HG03460 (cell line): ENCODE results near the gene TMCO2.
"Not testable (repeated sequence)": the region's sequence is repeated elsewhere in the genome, so short reads cannot be mapped to it uniquely, and the experiment has no call there.

Source experiments
- ATAC-seq: cut with Tn5 transposase; IDR thresholded peaks from one replicate; pipeline ENCODE4 v1.9.1; 2021; ENCODE audit not compliant: unreplicated experiment

TMCO2 gene

GRCh38 chr1:40247655-40248054 lies at the start of gene TMCO2:
Gene TMCO2 (plus strand): TSS chr1:40247937. CDS start chr1:40247994, 57 bp downstream.
- ATAC-seq: no peak

- ATAC-seq: no peak
These were observed 48.6 kb upstream of the TMCO2 start for GRCh38 chr1:40199126-40199525.

- no peak for ATAC-seq
These were observed 42.9 kb upstream of the TMCO2 start for GRCh38 chr1:40204856-40205255.

- no peak for ATAC-seq
These were observed 37.1 kb upstream of the TMCO2 start for GRCh38 chr1:40210511-40211204.

- ATAC-seq: no peak
These were observed 29.4 kb upstream of the TMCO2 start for GRCh38 chr1:40218333-40218732.

GRCh38 chr1:40221471-40221905 lies 26.2 kb upstream of the TMCO2 start:
- not testable (repeated sequence) for ATAC-seq

- ATAC-seq: no peak
These were observed 25.6 kb upstream of the TMCO2 start for GRCh38 chr1:40221977-40222772.

- ATAC-seq: no peak
These were observed 23.7 kb upstream of the TMCO2 start for GRCh38 chr1:40224040-40224439.

GRCh38 chr1:40226192-40226591 lies 21.5 kb upstream of the TMCO2 start:
- no peak for ATAC-seq

GRCh38 chr1:40232444-40232843 lies 15.3 kb upstream of the TMCO2 start:
- ATAC-seq: peak; percentile 83

GRCh38 chr1:40239626-40240025 lies 8.1 kb upstream of the TMCO2 start:
- ATAC-seq: no peak

GRCh38 chr1:40240390-40240789 lies 7.3 kb upstream of the TMCO2 start:
- ATAC-seq: no peak

- no peak for ATAC-seq
These were observed 6.4 kb upstream of the TMCO2 start for GRCh38 chr1:40241362-40241761.

GRCh38 chr1:40243351-40243750 lies 4.4 kb upstream of the TMCO2 start:
- no peak for ATAC-seq

GRCh38 chr1:40244138-40244744 lies 3.5 kb upstream of the TMCO2 start:
- ATAC-seq: no peak

- ATAC-seq: no peak
These were observed 2.1 kb upstream of the TMCO2 start for GRCh38 chr1:40245686-40246085.

GRCh38 chr1:40248412-40248811 lies 675 bp downstream of the TMCO2 start:
- no peak for ATAC-seq

- ATAC-seq: no peak
These were observed 3.7 kb downstream of the TMCO2 start for GRCh38 chr1:40251456-40251855.

- no peak for ATAC-seq
These were observed 4.9 kb downstream of the TMCO2 start for GRCh38 chr1:40252601-40253000.

GRCh38 chr1:40255231-40255630 lies 7.5 kb downstream of the TMCO2 start:
- no peak for ATAC-seq

- no peak for ATAC-seq
These were observed 8.8 kb downstream of the TMCO2 start for GRCh38 chr1:40256401-40257084.
